ENCODE measurements around the gene DCDC1.

GRCh38 chr11:31246451-31247165 lies 122.9 kb downstream of the DCDC1 start:
- TF ChIP-seq EP300 (IDR thresholded peaks at IDR 0.05; ENCODE audit: low read depth) (no peak), POLR2A (IDR thresholded peaks at IDR 0.05) (no peak), POLR2AphosphoS5 (IDR thresholded peaks at IDR 0.05) (no peak)
